ENCODE results near the gene LNPEP. TPM values are rescaled to one million over a fixed set of nuclear protein-coding genes. Genes with fewer than 3 reads are reported as not detected.
A peak's percentile ranks its signal among the peaks of the same experiment; 100 is the strongest.

LNPEP gene
- 5.9 and 7.5 TPM in 2 replicates for polyA plus RNA-seq (2014; cell fraction: cytosol; rRNA removed)
- polyA plus RNA-seq (2014; cell fraction: nucleus; rRNA removed): 5.9 and 8.9 TPM in 2 replicates

DNA sequence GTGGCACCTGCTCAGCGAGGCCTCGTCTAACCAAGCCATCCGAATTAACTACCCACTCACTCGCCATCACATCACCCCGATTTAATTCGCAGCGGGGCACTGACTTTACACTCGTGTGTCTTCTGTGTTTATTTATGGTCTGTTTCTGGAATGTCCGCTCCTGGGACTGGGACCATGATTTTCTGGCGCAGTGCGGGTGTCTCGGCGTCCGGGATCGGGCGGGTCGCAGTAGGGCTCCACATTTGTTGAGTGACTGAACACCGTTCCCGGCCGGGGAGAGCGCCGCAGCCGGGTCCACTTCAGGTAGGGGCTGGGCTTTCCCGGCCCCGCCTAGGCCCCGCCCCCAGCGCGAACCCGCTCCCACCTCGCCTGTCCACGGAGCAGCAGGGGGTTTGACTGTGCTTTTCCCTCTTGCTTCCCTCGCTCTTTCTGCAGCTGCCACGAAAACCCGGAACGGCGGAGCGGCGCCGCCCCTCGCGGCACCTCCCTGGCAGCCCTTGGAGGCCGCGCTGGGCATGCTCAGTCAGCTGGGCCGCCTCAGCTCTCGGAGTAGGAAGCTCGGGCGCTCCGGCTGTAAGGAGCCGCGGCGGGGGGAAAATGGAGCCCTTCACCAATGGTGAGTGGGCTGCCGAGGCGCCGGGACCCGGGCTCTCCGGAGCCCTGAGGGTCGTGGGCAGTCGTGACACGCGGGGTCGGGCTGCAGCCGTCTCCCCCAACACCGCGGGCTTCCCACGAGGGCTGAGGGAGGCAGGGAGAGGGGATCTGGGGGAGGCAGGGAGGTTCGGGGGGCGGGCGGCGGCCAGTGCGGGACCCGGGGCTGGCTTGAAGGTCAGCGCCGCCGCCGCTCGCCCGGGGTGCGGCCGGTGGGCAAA lies at the start of gene LNPEP:
LNPEP (plus strand) TSS at position 522 of the 872 bp plus-strand sequence; CDS start at position 598, 76 bp downstream.
- DNase-seq (ENCODE audit: low spot score): peak; percentile 96

- no peak for DNase-seq (ENCODE audit: low spot score)
These were observed 42.5 kb upstream of the LNPEP start for GRCh38 chr5:96893342-96893741.

- no peak for DNase-seq (ENCODE audit: low spot score)
These were observed 39.6 kb upstream of the LNPEP start for GRCh38 chr5:96896276-96896675.

GRCh38 chr5:96896806-96897205 lies 39.1 kb upstream of the LNPEP start:
- DNase-seq (ENCODE audit: low spot score): no peak

DNA sequence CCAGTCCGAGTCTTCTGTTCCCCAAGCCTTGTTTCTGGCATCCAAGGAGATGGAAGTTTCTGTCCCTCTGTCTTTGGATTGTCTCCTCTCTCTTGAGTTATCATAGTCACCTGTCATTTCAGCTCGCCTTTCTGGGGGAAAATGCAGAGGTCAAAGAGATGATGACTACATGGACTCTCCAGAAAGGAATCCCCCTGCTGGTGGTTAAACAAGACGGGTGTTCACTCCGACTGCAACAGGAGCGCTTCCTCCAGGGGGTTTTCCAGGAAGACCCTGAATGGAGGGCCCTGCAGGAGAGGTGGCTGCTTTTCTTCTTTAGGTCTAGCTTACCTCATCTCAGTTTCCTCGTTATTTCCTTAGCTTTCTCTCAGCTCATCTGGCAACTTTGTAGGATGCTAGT lies 34.5 kb upstream of the LNPEP start:
- peak; percentile 11 for DNase-seq (ENCODE audit: low spot score)

DNA sequence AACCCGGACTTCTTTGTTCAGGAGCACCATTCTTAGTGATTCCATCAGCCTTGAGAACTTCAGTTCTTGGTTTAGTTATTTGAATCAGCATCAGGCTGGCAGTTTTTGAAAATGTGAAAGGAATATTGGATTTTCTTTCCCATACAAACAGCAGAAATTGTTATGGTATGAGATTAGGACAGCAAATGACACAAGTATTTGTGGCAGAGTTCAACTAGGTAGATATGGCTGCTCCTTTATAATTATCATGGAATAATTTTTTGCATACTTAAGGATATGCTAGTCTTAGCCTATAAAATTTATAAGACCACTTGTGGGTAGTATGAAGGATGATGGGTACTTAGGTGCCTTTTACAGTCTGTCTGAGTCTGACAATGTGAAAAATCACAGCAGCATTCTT lies 34.0 kb upstream of the LNPEP start:
- DNase-seq (ENCODE audit: low spot score): no peak

DNA sequence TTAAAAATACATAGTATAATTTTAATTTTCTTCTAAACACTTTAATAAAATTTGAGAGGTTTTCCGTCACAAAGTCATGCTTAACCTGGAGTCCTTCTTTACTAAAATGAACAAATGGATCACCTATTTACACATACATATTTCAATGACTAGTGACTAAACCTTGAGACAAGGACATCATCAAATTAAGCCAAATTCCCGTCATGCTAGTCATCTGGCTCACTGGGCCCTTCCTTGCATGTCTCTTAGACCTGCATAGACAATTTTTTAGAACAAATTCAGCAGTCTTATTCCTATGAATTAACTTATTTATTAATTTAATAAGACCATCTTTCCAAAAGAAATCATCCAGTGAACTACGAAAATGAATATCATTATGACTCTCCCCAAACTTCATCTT lies 33.0 kb upstream of the LNPEP start:
- no peak for DNase-seq (ENCODE audit: low spot score)

GRCh38 chr5:96903300-96903699 lies 32.6 kb upstream of the LNPEP start:
- DNase-seq (ENCODE audit: low spot score): no peak

- no peak for DNase-seq (ENCODE audit: low spot score)
These were observed 31.6 kb upstream of the LNPEP start for GRCh38 chr5:96904054-96904931.

- no peak for DNase-seq (ENCODE audit: low spot score)
These were observed 30.0 kb upstream of the LNPEP start for GRCh38 chr5:96905864-96906263.

DNA sequence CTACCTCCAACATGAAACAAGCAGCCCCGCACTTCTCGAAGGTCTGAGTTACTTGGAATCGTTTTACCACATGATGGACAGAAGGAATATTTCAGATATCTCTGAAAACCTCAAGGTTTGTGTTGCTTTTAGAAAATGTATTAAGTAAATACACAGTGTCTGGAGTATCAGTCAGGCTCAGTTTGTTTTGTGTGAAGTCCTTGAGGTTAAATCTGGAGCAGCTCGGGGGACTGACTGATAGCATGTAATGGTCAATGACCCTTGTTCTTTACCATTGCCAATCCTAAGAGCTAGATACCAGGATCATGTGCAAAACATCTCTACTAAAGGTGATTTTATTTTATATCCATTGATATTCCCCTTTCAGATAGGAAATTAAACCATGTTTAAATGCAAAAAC lies 26.9 kb upstream of the LNPEP start:
- no peak for DNase-seq (ENCODE audit: low spot score)

DNA sequence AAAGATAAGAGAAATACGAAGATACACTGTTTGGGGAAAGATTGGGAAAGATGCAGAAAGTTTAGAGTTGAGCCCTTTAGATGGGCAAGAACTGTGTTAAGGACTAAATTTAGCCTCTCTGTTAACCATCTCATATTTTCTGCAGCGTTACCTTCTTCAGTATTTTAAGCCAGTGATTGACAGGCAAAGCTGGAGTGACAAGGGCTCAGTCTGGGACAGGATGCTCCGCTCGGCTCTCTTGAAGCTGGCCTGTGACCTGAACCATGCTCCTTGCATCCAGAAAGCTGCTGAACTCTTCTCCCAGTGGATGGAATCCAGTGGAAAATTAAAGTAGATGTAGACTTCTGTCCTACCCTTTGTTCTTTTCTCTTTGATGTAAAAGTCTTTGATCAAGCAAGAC lies 26.4 kb upstream of the LNPEP start:
- DNase-seq (ENCODE audit: low spot score): no peak

- no peak for DNase-seq (ENCODE audit: low spot score)
These were observed 24.7 kb upstream of the LNPEP start for GRCh38 chr5:96911139-96911538.

- no peak for DNase-seq (ENCODE audit: low spot score)
These were observed 22.6 kb upstream of the LNPEP start for GRCh38 chr5:96913233-96913632.

- DNase-seq (ENCODE audit: low spot score): no peak
These were observed 16.1 kb upstream of the LNPEP start for GRCh38 chr5:96919754-96920197.

- no peak for DNase-seq (ENCODE audit: low spot score)
These were observed 15.0 kb upstream of the LNPEP start for GRCh38 chr5:96920744-96921355.

- no peak for DNase-seq (ENCODE audit: low spot score)
These were observed 13.2 kb upstream of the LNPEP start for GRCh38 chr5:96922499-96923244.

DNA sequence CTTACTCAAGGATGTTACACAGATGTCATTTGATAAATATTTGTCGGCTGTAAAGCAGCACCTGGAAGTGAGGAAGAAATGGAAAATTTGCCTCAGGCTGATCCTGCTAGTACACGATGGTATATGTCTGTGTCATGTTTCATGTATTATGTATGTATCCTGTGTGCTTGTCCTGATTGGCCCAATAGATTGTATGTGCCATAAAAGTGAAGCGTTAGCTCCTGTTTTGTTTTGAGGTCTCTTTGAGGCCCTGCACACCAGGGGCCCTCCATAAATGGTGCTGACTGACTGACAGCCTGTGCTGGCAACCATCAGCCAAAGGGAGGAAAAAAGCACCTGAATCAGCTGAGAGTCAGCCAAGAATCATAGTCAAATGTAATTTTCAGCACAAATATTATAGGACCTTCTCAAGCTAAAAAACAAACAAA lies 11.8 kb upstream of the LNPEP start:
- DNase-seq (ENCODE audit: low spot score): peak; percentile 38

- DNase-seq (ENCODE audit: low spot score): no peak
These were observed 9.6 kb upstream of the LNPEP start for GRCh38 chr5:96926276-96926675.

GRCh38 chr5:96927008-96927407 lies 8.9 kb upstream of the LNPEP start:
- no peak for DNase-seq (ENCODE audit: low spot score)

Data from SK-N-DZ (cell line).